ENCODE results near the gene FMN1. TPM values are rescaled to one million over a fixed set of nuclear protein-coding genes. Genes with fewer than 3 reads are reported as not detected.

FMN1 gene
- total and polyA plus RNA-seq, 10 of the 15 experiments (the other 5 are each of a cell fraction or from before 2014, with no cell fraction given): 0.05 to 0.16 (median 0.08) TPM; not detected in 4

DNA sequence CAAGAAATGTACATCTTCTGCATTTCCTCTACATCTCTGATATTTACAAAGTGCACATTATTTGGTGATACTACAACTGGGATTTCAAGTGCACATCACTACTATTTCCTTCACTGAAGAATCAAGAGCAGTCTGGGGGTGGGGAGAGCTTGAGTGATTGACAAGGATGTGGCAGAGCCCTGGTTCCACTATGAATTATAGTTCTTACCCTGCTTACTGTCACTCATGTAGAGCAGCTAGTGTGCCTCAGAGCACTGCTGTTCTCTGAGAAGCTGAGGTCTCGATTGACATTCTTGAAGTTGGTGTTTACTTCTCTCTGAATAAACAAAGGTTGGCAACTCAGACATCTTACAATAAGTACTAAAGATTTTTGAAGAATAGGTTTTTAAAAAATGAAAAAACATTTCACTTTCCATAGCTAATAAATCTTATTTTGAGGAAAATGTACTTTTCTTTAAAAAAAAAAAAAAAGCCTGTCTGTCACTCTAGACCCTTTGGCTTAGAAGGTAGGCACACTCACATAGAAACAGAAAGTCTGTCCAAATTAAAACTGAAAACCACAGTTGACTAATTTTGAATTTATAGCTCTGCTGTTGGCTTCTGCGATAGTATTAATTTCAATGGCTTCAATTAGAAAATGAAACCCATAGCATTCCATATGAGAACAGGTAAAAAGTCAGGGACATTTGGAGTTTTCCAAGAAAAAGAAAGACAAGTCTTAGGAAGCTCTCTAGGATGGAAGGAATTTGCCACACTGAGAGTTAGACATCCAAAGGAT is 471.2 kb downstream of the FMN1 start (continued):
- TF ChIP-seq CTCF (IDR thresholded peaks at IDR 0.05 in 2 of 3, conservative IDR thresholded peaks at IDR 0.05 in 1 of 3; ENCODE audit: control insufficient read depth in 2 of 3, extremely low read depth in 1 of 3, insufficient read depth in 1 of 3, low read depth in 3 of 3, low read length in 3 of 3) (no peak), CUX1 (IDR thresholded peaks at IDR 0.05; ENCODE audit: insufficient replicate concordance, low read depth, low read length) (no peak), BMI1 (IDR thresholded peaks at IDR 0.05; ENCODE audit: borderline replicate concordance) (no peak), CHD4 (IDR thresholded peaks at IDR 0.05) (no peak), SREBF1 (IDR thresholded peaks at IDR 0.05; ENCODE audit: low read length) (no peak), NR2F1 (conservative IDR thresholded peaks at IDR 0.05) (no peak), SKIL (IDR thresholded peaks at IDR 0.05; ENCODE audit: low read depth, poor library complexity, severe bottlenecking) (peak; percentile 35), CBFB (IDR thresholded peaks at IDR 0.05; ENCODE audit: low read depth) (no peak), CEBPB (IDR thresholded peaks at IDR 0.05; ENCODE audit: borderline replicate concordance in 1 of 2, low read depth in 2 of 2, low read length in 2 of 2) (no peak), NR2C1 (IDR thresholded peaks at IDR 0.05) (no peak)
- TF ChIP-seq, protein P1, sequence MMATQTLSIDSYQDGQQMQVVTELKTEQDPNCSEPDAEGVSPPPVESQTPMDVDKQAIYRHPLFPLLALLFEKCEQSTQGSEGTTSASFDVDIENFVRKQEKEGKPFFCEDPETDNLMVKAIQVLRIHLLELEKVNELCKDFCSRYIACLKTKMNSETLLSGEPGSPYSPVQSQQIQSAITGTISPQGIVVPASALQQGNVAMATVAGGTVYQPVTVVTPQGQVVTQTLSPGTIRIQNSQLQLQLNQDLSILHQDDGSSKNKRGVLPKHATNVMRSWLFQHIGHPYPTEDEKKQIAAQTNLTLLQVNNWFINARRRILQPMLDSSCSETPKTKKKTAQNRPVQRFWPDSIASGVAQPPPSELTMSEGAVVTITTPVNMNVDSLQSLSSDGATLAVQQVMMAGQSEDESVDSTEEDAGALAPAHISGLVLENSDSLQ (IDR thresholded peaks at IDR 0.05): peak; percentile 92
- TF ChIP-seq, protein P2, sequence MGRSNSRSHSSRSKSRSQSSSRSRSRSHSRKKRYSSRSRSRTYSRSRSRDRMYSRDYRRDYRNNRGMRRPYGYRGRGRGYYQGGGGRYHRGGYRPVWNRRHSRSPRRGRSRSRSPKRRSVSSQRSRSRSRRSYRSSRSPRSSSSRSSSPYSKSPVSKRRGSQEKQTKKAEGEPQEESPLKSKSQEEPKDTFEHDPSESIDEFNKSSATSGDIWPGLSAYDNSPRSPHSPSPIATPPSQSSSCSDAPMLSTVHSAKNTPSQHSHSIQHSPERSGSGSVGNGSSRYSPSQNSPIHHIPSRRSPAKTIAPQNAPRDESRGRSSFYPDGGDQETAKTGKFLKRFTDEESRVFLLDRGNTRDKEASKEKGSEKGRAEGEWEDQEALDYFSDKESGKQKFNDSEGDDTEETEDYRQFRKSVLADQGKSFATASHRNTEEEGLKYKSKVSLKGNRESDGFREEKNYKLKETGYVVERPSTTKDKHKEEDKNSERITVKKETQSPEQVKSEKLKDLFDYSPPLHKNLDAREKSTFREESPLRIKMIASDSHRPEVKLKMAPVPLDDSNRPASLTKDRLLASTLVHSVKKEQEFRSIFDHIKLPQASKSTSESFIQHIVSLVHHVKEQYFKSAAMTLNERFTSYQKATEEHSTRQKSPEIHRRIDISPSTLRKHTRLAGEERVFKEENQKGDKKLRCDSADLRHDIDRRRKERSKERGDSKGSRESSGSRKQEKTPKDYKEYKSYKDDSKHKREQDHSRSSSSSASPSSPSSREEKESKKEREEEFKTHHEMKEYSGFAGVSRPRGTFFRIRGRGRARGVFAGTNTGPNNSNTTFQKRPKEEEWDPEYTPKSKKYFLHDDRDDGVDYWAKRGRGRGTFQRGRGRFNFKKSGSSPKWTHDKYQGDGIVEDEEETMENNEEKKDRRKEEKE (IDR thresholded peaks at IDR 0.05): no peak

Measured in GM12878 (cell line).